Activated CD4-positive, alpha-beta T cell treated with anti-CD3 and anti-CD28 coated beads, Interleukin-2, Interleukin-4, amounts not matched to agents 100 ng/mL and 50 ng/mL, durations not matched to agents 16 hours and 8 hours (primary cell): ENCODE measurements around the gene ABCD3.

Experiments used
- DNase-seq: peaks from one replicate; pipeline ENCODE4 v3.0.0-alpha.2; 2020; ENCODE audit warnings: low spot score

Gene ABCD3

GRCh38 chr1:94463056-94463764 is 45.0 kb downstream of the ABCD3 start:
- DNase-seq: no peak

DNA sequence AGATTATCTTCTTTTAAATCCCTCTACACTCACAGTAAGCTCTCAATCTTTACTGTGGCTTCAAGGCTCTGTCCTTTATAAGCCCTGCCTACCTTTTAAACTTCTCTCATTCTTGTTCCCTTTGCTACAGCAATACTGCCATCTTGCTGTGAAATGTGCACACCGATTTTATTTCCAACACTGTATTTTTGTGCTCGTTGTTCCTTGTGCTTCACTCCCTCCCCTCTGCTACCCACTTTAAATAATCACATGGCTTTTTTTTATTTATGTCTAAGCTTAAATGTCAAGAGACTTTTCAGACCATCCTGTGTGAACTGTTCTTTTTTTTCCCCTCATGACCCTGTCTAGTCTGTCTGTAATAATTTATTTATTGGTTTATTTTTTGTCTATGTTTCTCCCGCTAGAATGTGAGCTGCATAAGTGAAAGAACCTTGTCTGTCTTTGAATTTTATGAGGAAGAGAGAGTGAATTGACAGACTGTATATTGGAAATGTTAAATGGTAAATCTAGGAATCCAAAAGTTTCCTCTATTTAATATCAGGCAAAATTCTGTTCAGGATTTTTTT is 45.7 kb downstream of the ABCD3 start:
- DNase-seq: peak; percentile 9

DNA sequence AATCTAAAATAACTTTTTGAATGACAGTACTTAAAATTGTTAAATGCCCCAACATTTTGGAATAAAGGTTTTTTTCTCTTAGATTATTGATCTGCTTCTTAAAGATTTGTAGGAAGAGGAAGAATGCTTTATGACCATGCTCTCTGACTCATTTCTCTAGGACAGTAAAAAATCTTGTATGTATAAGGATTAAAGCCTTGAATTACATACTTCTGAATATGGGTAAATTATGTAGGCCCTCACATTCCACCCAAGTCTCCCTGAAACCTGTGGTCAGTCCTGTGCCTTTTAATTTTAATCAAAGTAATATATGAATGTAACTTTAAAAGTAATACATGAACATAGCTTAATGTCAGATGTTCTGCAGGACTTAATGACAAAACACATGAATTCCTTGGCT is 50.5 kb downstream of the ABCD3 start:
- no peak for DNase-seq

DNA sequence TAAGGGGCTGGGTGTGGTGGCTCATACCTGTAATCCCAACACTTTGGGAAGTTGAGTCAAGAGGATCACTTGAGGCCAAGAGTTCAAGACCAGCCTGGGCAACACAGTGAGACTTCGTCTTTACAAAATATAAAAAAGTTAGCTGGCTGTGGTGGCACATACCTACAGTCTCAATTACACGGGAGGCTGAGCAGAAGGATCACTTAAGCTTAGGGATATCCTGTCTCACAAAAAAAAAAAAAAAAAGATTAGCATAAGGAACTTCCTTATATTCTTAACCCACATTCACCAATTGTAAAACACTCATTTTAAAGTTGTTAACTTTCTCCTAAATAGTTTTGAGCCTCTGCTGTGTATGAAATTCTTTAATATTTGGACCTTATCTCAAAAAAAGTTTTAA is 53.1 kb downstream of the ABCD3 start:
- no peak for DNase-seq

GRCh38 chr1:94475232-94475631 is 57.0 kb downstream of the ABCD3 start:
- no peak for DNase-seq

- DNase-seq: no peak
Measured at GRCh38 chr1:94479682-94480081, 61.5 kb downstream of the ABCD3 start.

- peak; percentile 68 for DNase-seq
Measured at GRCh38 chr1:94481473-94481933, 63.3 kb downstream of the ABCD3 start.

DNA sequence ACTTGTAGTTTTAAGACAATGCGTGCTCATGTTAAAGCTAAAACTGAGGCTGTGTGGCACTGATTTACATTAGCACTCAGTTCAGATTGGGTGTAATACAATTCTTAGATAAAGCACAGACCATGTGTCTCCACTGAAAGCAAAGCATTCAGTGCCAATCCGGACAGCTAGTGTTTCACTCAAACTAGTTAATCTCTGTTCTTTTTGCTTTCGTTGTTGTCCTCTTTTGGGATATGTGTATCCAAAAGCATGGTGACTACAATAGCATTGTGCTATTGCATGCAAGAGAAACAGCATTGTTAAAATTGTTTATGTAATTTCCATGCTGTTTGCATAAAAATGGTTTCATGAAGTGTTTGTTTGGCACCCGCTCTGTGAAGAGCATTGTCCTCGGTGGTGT is 68.8 kb downstream of the ABCD3 start:
- no peak for DNase-seq

- DNase-seq: no peak
Measured at GRCh38 chr1:94490556-94490955, 72.4 kb downstream of the ABCD3 start.

DNA sequence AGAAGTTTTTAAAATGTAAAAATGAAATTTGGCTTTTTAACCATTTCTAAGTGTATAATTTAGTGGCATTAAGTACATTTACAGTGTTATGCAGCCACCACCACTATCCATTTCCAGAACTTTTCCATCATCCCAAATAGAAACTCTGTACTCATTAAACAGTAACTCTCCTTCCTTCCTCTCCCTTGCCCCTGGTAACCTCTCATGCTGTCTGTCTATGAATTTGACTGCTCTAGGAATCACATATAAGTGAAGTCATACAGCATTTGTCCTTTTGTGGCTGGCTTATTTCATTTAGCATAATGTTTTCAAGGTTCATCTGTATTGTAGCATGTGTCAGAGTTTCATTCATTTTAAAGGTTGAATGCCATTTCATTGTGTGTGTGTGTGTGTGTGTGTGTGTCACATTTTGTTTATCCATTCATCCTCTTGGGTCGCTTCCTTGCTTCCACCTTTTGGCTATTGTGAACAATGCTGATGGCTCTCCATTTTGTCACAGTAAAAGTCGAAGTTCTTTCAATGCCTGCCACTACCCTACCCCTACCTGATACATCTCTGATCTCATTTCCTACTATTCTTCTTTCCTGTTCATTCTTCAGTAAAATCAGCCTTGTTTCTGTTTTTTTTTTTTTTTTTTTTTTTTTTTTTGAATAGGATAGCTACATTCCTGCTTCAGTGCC is 78.0 kb downstream of the ABCD3 start:
- DNase-seq: no peak

- no peak for DNase-seq
Measured at GRCh38 chr1:94501426-94501825, 83.2 kb downstream of the ABCD3 start.

DNA sequence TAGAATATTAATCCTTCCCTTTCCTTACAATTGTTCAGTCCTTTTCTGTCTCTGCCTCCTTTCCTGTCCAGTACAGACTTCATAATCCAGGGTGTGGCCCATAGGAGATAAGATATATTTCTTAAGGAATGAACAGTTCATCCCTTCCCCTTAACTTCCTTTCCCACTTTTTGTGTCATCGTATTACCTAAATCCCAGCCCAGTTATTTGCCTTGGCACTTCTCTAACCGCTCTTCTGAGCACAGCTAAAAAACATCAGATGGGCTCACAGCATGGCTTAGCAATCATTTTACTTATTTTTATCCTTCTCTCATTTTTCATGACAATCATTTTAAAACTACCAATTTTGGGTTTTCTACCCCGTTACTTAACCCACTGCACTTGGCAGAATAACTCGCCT is 83.7 kb downstream of the ABCD3 start:
- DNase-seq: no peak

GRCh38 chr1:94503153-94503552 is 85.0 kb downstream of the ABCD3 start:
- DNase-seq: no peak

- no peak for DNase-seq
Measured at GRCh38 chr1:94504601-94505000, 86.4 kb downstream of the ABCD3 start.

DNA sequence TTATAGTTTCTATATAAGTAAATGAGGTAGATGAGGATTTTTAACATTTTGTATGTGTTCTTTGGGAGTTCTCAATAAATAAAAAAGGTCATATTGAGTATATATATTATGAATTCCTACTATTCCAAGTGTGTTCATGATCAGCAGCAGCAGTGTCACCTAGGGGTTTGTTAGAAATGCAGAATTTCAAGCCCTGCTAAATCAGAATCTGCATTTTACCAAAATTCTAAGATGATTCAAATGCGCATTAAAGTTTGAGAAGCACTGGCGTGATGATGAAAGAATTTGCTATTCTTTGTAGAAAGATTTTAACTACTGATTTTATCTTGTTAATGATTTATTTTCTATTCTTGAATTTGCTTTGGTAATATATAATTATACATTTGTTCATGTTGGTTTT is 94.6 kb downstream of the ABCD3 start:
- DNase-seq: no peak

DNA sequence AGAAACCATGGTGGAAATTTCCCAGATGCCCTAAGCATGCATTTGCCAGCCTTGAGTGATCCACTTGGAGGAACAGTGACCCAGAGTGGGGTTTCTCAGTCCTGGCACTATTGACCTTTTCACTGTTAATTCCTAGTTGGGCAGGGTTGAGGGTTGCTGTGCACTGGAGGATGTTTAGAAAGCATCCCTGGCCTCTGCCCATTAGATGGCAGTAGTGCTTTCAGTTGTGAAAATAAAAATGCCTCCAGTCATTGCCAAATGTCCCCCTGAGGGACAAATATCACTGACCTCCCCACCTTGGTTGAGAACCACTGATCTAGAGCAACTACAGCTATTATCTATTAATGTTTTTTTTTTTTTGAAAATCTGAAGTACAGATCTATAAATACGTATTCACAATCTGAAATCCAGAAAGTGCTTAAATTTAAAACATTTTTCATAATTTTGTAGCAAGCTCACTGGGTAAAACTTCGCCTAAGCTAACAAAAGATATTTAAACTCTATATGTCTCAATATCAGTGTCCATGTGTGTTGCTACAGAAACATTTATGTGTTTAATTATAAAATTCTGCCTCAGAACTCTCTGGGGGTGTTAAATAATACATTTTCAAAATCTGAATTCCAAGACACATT is 96.0 kb downstream of the ABCD3 start:
- DNase-seq: peak; percentile 8

DNA sequence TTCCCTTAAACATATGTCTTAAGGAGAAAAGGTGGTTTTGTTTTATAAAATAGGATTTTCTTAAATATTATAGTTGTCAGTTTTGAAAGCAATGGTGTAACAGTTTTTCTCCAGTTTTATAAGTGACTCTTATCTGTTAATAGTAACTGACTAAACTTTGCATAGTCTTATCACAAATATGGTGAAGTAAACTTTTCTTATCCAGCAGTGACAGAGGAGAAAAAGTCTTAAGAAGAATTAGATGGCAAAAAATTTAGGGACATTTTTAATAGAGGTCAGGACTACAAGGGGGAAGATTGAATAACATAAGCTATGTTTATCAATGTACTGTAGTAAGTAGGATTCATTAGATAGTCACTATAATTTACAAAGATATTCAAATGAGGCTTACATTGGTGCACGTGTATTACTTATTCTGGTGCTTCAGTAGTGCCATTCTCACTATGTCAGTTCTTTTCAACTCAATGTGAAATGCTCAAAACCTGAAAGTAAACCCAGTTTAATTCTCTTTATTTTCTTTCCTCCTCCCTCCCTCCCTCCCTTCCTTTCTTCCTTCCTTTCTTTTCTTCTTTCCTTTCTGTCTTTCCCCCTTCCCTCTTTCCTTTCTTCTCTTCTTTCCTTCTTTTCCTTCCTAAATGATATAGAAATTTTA is 97.2 kb downstream of the ABCD3 start:
- DNase-seq: no peak

GRCh38 chr1:94519351-94519750 is 101.2 kb downstream of the ABCD3 start:
- no peak for DNase-seq

- no peak for DNase-seq
Measured at GRCh38 chr1:94522304-94522703, 104.1 kb downstream of the ABCD3 start.

GRCh38 chr1:94524531-94524930 is 106.3 kb downstream of the ABCD3 start:
- no peak for DNase-seq

DNA sequence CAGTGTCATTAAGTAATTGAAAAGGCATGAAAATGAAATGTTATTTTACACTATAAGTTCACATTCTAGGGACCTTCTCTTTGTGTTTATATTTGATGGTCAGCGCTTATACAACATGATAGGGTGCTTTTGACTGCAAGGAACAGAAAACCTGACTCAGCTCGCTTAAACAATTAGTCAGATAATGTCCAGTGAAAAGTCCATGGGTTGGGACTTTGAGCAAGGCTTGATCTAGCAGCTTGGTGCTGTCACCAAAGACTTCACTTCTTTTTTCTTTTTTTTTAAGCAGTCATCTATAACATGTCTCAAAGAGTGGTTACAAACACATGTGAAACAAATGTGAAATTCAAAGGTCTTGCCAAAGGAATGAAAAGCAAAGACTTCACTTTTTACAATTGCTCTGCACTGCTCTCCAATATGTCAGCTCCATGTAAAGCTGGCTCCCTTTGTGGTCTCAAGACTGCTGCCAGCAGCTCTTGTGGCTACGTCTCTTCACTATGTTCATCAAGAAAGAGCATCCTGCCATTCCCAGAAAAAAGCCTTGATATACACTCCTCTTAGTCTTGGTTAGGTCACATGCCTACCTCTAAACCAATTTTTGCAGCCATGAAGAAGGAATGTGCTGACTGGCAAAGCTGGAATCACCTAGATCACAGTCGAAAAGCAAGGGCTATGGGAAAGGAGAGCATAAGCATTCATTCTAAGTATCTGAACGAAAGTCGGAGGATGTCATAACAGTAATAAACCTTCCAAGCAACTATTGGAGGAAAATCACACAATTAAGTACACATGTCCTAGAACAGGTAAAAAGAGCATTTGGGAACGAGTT is 108.2 kb downstream of the ABCD3 start:
- no peak for DNase-seq
